Tibial nerve (tissue), 4 donors: Measurements from ENCODE around the gene CLCC1. TPM values are rescaled to one million over a fixed set of nuclear protein-coding genes. Genes with fewer than 3 reads are reported as not detected.
"Not testable (repeated sequence)": the region's sequence is repeated elsewhere in the genome, so short reads cannot be mapped to it uniquely, and the experiment has no call there.

ENCODE experiments used
- DNase-seq, 2 donors: peaks; one replicate each; pipeline ENCODE4 v3.0.0-alpha.2; 2019; ENCODE audit warnings: low spot score in 2 of 2
- H3K27ac ChIP-seq, 4 donors: fragments of 200-600 bp; sonication (generic) in 3 of 4; one replicate each; pipeline ENCODE4 v1.5.1; 2017 to 2019; ENCODE audit warnings: mild to moderate bottlenecking in 1 of 4
- H3K27me3 ChIP-seq, 2 donors: fragments of 200-600 bp; sonication (generic) in 1 of 2; one replicate each; pipeline versions ENCODE4 v1.5.1 to v1.6.0; 2017 to 2019
- H3K36me3 ChIP-seq, 3 donors: fragments of 200-600 bp; sonication (generic); one replicate each; pipeline ENCODE4 v1.5.1; 2018 to 2019
- H3K4me1 ChIP-seq, 4 donors: fragments of 200-600 bp; sonication (generic) in 3 of 4; one replicate each; pipeline ENCODE4 v1.5.1; 2017 to 2019
- H3K4me3 ChIP-seq, 4 donors: fragments of 200-600 bp; sonication (generic) in 3 of 4; one replicate each; pipeline ENCODE4 v1.5.1; 2017 to 2019; ENCODE audit warnings: mild to moderate bottlenecking in 1 of 4, moderate library complexity in 1 of 4
- H3K9me3 ChIP-seq, 4 donors: fragments of 200-600 bp; sonication (generic) in 3 of 4; one replicate each; pipeline ENCODE4 v1.5.1; 2017 to 2019
- EP300 ChIP-seq, 2 donors: sonication (generic); formaldehyde crosslinking; IDR thresholded peaks; one replicate each; pipeline ENCODE4 v1.6.1; 2017; ENCODE audit warnings: antibody characterized with exemption in 2 of 2, mild to moderate bottlenecking in 1 of 2
- POLR2A ChIP-seq, 2 donors: fragments of 450-650 bp; IDR thresholded peaks; one replicate each; pipeline ENCODE4 v1.6.1; 2017; ENCODE audit warnings: antibody characterized with exemption in 2 of 2, mild to moderate bottlenecking in 2 of 2, moderate library complexity in 2 of 2
- WGBS, 2 donors: methylation state at CpG; one replicate each; pipeline ENCODE4 v1.1.5; 2018; 5-methylcytosine and 5-hydroxymethylcytosine counted together
- total RNA-seq, 4 donors: library from RNA; depleted of rRNA; stranded (reverse); fragments of >200 nt; gene quantifications; one replicate each; pipeline ENCODE4 v1.1.0, GENCODE V29; 2016
- TF ChIP-seq, protein P1 (sequence below), 5 experiments: fragments of 200-600 bp in 3 of 5; fragments of 450-650 bp in 2 of 5; sonication (generic) in 3 of 5; IDR thresholded peaks; one replicate each; pipeline ENCODE4 v1.5.1; 2016 to 2019; ENCODE audit warnings: antibody characterized with exemption in 5 of 5, mild to moderate bottlenecking in 3 of 5, moderate library complexity in 2 of 5

Gene CLCC1, protein sequence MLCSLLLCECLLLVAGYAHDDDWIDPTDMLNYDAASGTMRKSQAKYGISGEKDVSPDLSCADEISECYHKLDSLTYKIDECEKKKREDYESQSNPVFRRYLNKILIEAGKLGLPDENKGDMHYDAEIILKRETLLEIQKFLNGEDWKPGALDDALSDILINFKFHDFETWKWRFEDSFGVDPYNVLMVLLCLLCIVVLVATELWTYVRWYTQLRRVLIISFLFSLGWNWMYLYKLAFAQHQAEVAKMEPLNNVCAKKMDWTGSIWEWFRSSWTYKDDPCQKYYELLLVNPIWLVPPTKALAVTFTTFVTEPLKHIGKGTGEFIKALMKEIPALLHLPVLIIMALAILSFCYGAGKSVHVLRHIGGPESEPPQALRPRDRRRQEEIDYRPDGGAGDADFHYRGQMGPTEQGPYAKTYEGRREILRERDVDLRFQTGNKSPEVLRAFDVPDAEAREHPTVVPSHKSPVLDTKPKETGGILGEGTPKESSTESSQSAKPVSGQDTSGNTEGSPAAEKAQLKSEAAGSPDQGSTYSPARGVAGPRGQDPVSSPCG
- 10 to 100 TPM; 24.0 to 29.7 (median 26.2) TPM for total RNA-seq

DNA sequence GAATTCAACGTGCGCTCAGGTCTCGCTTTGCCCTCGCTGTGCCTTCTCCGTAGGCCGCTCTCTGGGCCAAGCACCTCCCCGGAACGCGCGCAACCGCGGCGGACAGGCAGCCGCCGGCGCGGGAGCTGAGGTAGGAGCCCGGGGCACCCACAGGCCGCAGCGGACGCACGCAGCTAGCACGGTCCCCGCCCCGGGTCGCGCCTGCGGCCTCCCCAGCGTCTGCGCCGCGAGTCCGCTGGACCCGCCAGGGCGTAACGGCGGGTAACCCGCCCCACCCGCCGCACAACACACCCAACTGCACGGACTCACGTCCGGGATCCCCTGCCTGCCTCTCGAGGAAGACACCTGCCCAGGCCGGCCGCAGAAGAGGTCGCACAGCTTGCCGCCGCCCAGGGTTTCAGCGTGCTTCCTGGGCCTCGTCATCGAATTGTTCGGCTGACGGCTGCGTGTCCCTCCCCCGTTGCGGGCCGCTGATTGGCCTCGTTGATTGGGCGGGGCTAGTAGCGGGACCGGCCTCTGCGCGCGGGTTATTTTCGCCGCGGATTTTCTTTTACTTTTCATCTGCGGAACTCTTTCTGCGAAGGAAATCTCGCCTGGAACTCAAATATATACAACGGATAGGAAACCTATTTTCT lies at the start of gene CLCC1:
Gene CLCC1 (minus strand): TSS at position 433 of the 635 bp plus-strand sequence. CDS start 13,047 bp downstream, outside the sequence.
- Histone ChIP-seq H3K36me3 (peaks cover 0 to 16% (median 0%) of the 10 kb centered on the region in 3 donors), H3K4me3 (peak within 1 kb of the TSS; percentile 69 to 94 (median 80)), H3K9me3 (no peaks in the 10 kb centered on the region), H3K27ac (peak within 1 kb of the TSS; percentile 91 to 97 (median 95)), H3K4me1 (peaks cover 0 to 42% (median 15%) of the 10 kb centered on the region in 4 donors), H3K27me3 (no peaks in the 10 kb centered on the region)
- peak; percentile 89 to 91 for DNase-seq
- 0% methylated on average over 38 to 60 of the region's 72 CpGs for WGBS, 2 donors
- TF ChIP-seq, protein P1, sequence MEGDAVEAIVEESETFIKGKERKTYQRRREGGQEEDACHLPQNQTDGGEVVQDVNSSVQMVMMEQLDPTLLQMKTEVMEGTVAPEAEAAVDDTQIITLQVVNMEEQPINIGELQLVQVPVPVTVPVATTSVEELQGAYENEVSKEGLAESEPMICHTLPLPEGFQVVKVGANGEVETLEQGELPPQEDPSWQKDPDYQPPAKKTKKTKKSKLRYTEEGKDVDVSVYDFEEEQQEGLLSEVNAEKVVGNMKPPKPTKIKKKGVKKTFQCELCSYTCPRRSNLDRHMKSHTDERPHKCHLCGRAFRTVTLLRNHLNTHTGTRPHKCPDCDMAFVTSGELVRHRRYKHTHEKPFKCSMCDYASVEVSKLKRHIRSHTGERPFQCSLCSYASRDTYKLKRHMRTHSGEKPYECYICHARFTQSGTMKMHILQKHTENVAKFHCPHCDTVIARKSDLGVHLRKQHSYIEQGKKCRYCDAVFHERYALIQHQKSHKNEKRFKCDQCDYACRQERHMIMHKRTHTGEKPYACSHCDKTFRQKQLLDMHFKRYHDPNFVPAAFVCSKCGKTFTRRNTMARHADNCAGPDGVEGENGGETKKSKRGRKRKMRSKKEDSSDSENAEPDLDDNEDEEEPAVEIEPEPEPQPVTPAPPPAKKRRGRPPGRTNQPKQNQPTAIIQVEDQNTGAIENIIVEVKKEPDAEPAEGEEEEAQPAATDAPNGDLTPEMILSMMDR (IDR thresholded peaks at IDR 0.05) = peak in 1 of 5 experiments; percentile 41
- peak; percentile 91 to 94 for TF ChIP-seq POLR2A (IDR thresholded peaks at IDR 0.05)
- peak in 1 of 2 donors; percentile 97 for TF ChIP-seq EP300 (IDR thresholded peaks at IDR 0.05)

DNA sequence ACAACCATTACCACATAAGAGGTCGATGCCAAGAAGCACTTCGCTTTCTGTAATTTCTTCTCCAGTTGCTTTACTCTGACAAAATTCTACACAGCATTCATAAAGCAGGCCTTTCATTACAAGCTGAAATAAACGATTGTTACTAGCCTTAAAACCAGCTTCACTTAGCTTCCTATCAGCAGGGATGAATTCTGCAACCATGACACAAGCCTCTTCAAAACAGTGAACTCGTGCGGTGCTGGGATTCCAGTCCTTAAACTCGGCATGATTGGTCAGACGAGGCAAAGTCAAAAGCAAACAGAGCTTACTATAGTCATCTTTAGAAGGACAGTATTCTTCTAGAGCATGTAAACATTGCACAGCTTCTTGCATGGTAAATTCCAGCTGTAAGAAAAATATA lies 48.1 kb upstream of the CLCC1 start:
- Histone ChIP-seq H3K4me1 (peaks cover 0 to 10% (median 0%) of the 10 kb centered on the region in 4 donors), H3K27me3 (no peaks in the 10 kb centered on the region), H3K36me3 (peaks cover 0 to 90% (median 0%) of the 10 kb centered on the region in 3 donors), H3K9me3 (peaks cover 0 to 2% (median 0%) of the 10 kb centered on the region in 4 donors), H3K4me3 (no peak overlapping the region), H3K27ac (peak overlapping the region in 3 of 4 donors; percentile 20 to 57 (median 52))
- TF ChIP-seq POLR2A (IDR thresholded peaks at IDR 0.05) (no peak), EP300 (IDR thresholded peaks at IDR 0.05) (no peak)
- TF ChIP-seq, protein P1 (IDR thresholded peaks at IDR 0.05) = no peak
- WGBS, 2 donors = 49 to 63% methylated on average over 7 of the region's 7 CpGs
- DNase-seq = no peak

DNA sequence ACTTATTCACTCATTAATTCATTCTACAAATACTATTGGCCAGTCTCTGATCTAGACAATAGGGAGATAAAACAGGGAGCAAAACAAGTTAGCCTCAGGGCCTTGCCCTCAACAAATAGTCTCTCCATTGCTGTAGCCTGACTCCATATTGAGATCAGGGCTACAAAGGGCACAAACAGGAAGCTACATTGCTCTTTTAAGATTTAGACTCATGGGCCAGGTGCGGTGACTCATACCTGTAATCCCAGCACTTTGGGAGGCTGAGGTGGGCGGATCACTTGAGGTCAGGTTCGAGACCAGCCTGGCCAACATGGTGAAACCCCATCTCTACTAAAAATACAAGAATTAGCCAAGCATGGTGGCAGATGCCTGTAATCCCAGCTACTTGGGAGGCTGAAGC lies 33.3 kb upstream of the CLCC1 start:
- H3K4me1 ChIP-seq, H3K27me3 ChIP-seq, DNase-seq, H3K4me3 ChIP-seq, H3K27ac ChIP-seq: not testable (repeated sequence)
- peaks cover 0 to 12% (median 0%) of the 10 kb centered on the region in 4 donors for H3K9me3 ChIP-seq
- 91 to 100% methylated on average over 3 of the region's 3 CpGs for WGBS, 2 donors
- peaks cover 0 to 91% (median 0%) of the 10 kb centered on the region in 3 donors for H3K36me3 ChIP-seq

DNA sequence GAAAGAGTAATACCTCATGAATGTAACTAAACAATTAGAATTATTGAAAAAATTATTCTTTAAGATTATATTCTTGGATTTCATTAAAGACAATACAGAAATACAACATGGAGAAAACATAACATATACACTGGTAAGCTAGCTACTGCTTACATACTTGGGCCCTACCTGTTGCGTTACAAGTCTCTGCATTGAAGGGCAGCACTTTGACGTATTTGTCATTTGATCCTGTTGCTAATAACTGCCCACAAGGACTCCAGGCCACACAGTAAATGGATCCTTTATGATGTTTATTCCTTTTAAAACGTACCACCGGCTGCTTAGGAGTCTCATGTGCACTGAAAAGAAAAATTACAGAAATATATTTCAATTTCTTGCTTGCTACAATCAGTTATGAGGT lies 19.8 kb upstream of the CLCC1 start:
- no peak for TF ChIP-seq POLR2A (IDR thresholded peaks at IDR 0.05)
- TF ChIP-seq, protein P1 (IDR thresholded peaks at IDR 0.05) = no peak
- no peak for TF ChIP-seq EP300 (IDR thresholded peaks at IDR 0.05)

GRCh38 chr1:108976658-108977057 lies 13.4 kb upstream of the CLCC1 start:
- H3K4me1 ChIP-seq = no peaks in the 10 kb centered on the region
- H3K4me3 ChIP-seq = no peak overlapping the region
- WGBS, 2 donors = 89 to 90% methylated on average over 4 of the region's 4 CpGs
- H3K9me3 ChIP-seq = no peaks in the 10 kb centered on the region
- H3K27me3 ChIP-seq = no peaks in the 10 kb centered on the region
- no peak for TF ChIP-seq EP300 (IDR thresholded peaks at IDR 0.05)
- peaks cover 0 to 91% (median 0%) of the 10 kb centered on the region in 3 donors for H3K36me3 ChIP-seq
- H3K27ac ChIP-seq = no peak overlapping the region
- DNase-seq = no peak

More for the DNA sequence above, 19.8 kb upstream of the CLCC1 start:
- no peak overlapping the region for H3K27ac ChIP-seq
- peaks cover 0 to 87% (median 0%) of the 10 kb centered on the region in 3 donors for H3K36me3 ChIP-seq
- no peaks in the 10 kb centered on the region for H3K9me3 ChIP-seq
- WGBS, 2 donors = 79 to 85% methylated on average over 4 of the region's 4 CpGs
- H3K4me3 ChIP-seq = no peak overlapping the region
- H3K27me3 ChIP-seq = no peaks in the 10 kb centered on the region
- no peaks in the 10 kb centered on the region for H3K4me1 ChIP-seq
- no peak for DNase-seq
